SK-N-SH (cell line): Measurements from ENCODE around the gene DVL3. TPM values are rescaled to one million over a fixed set of nuclear protein-coding genes. Genes with fewer than 3 reads are reported as not detected.

Source experiments
- CTCF ChIA-PET: fragments of 300-600, 350-600 bp; formaldehyde crosslinking; extraction: SDS; loops from one replicate; lab custom pipeline; 2021; lab: Yijun Ruan, JAX
- POLR2A ChIA-PET: fragments of 350-600 bp; sonication (Branson Sonifier 250); formaldehyde crosslinking; extraction: SDS; loops from one replicate; lab custom pipeline; 2020; ENCODE audit warnings: antibody characterized with exemption, inconsistent platforms; lab: Yijun Ruan, JAX
- DNase-seq: peaks from one replicate; pipeline ENCODE4 v3.0.0; 2012
- H2AFZ ChIP-seq: fragments of 200-600 bp; sonication (generic); 2 replicates; pipeline ENCODE4 v1.8.1; 2016; ENCODE audit warnings: antibody characterized with exemption, mild to moderate bottlenecking, low read depth
- H3F3A ChIP-seq: fragments of 200-600 bp; sonication (generic); replicated peaks from 2 replicates; pipeline ENCODE3; 2016; ENCODE audit warnings: antibody characterized with exemption, mild to moderate bottlenecking; ENCODE audit not compliant: insufficient read depth
- H3K27ac ChIP-seq, 2 experiments: fragments of 200-500 bp in 1 of 2; fragments of 200-600 bp in 1 of 2; sonication (Bioruptor generic) in 1 of 2; sonication (generic), shearing (Covaris generic) in 1 of 2; 2 replicates each; pipeline versions ENCODE4 v1.5.1 to v1.6.1; 2014 to 2016; ENCODE audit warnings: low read depth in 2 of 2, inconsistent platforms in 1 of 2, low read length in 1 of 2, mild to moderate bottlenecking in 1 of 2, mixed read lengths in 1 of 2
- H3K27me3 ChIP-seq: fragments of 200-600 bp; sonication (generic), shearing (Covaris generic); 2 replicates; pipeline ENCODE4 v1.6.1; 2016; ENCODE audit warnings: mixed run types; ENCODE audit not compliant: insufficient read depth
- H3K36me3 ChIP-seq, 2 experiments: fragments of 200-500 bp in 1 of 2; fragments of 200-600 bp in 1 of 2; sonication (Bioruptor generic) in 1 of 2; sonication (generic) in 1 of 2; replicated peaks in 1 of 2; 2 replicates each; pipeline versions ENCODE3 to v1.5.1; 2014 to 2016; ENCODE audit warnings: low read length in 1 of 2, mild to moderate bottlenecking in 1 of 2; ENCODE audit not compliant: insufficient read depth in 2 of 2, control insufficient read depth in 1 of 2
- H3K4me1 ChIP-seq, 2 experiments: fragments of 200-500 bp in 1 of 2; fragments of 200-600 bp in 1 of 2; sonication (Bioruptor generic) in 1 of 2; sonication (generic), shearing (Covaris generic) in 1 of 2; 2 replicates each; pipeline versions ENCODE4 v1.5.1 to v1.6.1; 2014 to 2016; ENCODE audit warnings: low read depth in 1 of 2, low read length in 1 of 2, mixed run types in 1 of 2; ENCODE audit not compliant: insufficient read depth in 2 of 2, control insufficient read depth in 1 of 2
- H3K4me2 ChIP-seq: fragments of 200-600 bp; sonication (generic), shearing (Covaris generic); 2 replicates; pipeline ENCODE4 v1.6.1; 2017; ENCODE audit warnings: mixed run types
- H3K4me3 ChIP-seq, 2 experiments: fragments of 200-500 bp in 1 of 2; fragments of 200-600 bp in 1 of 2; sonication (Bioruptor generic) in 1 of 2; sonication (generic), shearing (Covaris generic) in 1 of 2; 2 replicates each; pipeline versions ENCODE4 v1.5.1 to v1.8.1; 2014 to 2016; ENCODE audit warnings: low read depth in 2 of 2, inconsistent platforms in 1 of 2, low read length in 1 of 2, mild to moderate bottlenecking in 1 of 2, mixed read lengths in 1 of 2, moderate library complexity in 1 of 2
- H3K79me2 ChIP-seq: fragments of 200-600 bp; sonication (generic); 2 replicates; pipeline ENCODE4 v1.8.1; 2017; ENCODE audit warnings: mild to moderate bottlenecking; ENCODE audit not compliant: insufficient read depth
- H3K9ac ChIP-seq: fragments of 200-600 bp; sonication (generic); 2 replicates; pipeline ENCODE4 v1.6.1; 2017; ENCODE audit warnings: mixed run types
- H3K9me2 ChIP-seq: fragments of 200-600 bp; sonication (generic); 2 replicates; pipeline ENCODE4 v1.6.1; 2017; ENCODE audit warnings: mixed run types
- H3K9me3 ChIP-seq: fragments of 200-600 bp; sonication (generic); 2 replicates; pipeline ENCODE4 v1.6.1; 2017; ENCODE audit warnings: mixed run types, mild to moderate bottlenecking, moderate library complexity
- H4K20me1 ChIP-seq: fragments of 200-600 bp; sonication (generic); 2 replicates; pipeline ENCODE4 v1.6.1; 2017; ENCODE audit warnings: mild to moderate bottlenecking, mixed run types; ENCODE audit not compliant: insufficient read depth
- ELF1 ChIP-seq: IDR thresholded peaks from 2 replicates; pipeline ENCODE4 v1.4.0; 2012
- FOXM1 ChIP-seq: IDR thresholded peaks from 2 replicates; pipeline ENCODE4 v1.4.0; 2012; ENCODE audit warnings: low read depth, mild to moderate bottlenecking
- GATA2 ChIP-seq: sonication (generic); formaldehyde crosslinking; IDR thresholded peaks from 2 replicates; pipeline ENCODE4 v1.5.0; 2020; ENCODE audit warnings: mild to moderate bottlenecking, missing genetic modification reagents
- NFIC ChIP-seq: IDR thresholded peaks from 2 replicates; pipeline ENCODE4 v1.4.0; 2012; ENCODE audit warnings: borderline replicate concordance
- NRF1 ChIP-seq: IDR thresholded peaks from 2 replicates; pipeline ENCODE4 v1.6.1; 2012; ENCODE audit warnings: low read depth, mild to moderate bottlenecking, low read length
- POLR2AphosphoS5 ChIP-seq: IDR thresholded peaks from 2 replicates; pipeline ENCODE4 v1.6.1; 2012; ENCODE audit warnings: low read depth, low read length
- WGBS: methylation state at CpG from one replicate; pipeline ENCODE4 v1.1.6; 2017; ENCODE audit warnings: low lambda C conversion rate; 5-methylcytosine and 5-hydroxymethylcytosine counted together
- polyA plus RNA-seq, 3 experiments: library from polyadenylated mRNA; depleted of rRNA; stranded (reverse); fragments of >200 nt; gene quantifications; 2 replicates each; pipeline ENCODE4 v1.2.3, GENCODE V29; 2012
- TF ChIP-seq, protein P1 (sequence below): fragments of 200-600 bp; sonication (generic); IDR thresholded peaks from 2 replicates; pipeline ENCODE4 v1.6.1; 2017; ENCODE audit warnings: antibody characterized with exemption, mild to moderate bottlenecking, moderate library complexity
- TF ChIP-seq, protein P2 (sequence below): fragments of 150-350 bp; IDR thresholded peaks from 2 replicates; pipeline ENCODE4 v1.6.1; 2017; ENCODE audit warnings: antibody characterized with exemption, low read length, low read depth, borderline replicate concordance

The DVL3 gene
- polyA plus RNA-seq, 1 of the 3 experiments (the other 2 are of a cell fraction): 29.6 TPM

DNA sequence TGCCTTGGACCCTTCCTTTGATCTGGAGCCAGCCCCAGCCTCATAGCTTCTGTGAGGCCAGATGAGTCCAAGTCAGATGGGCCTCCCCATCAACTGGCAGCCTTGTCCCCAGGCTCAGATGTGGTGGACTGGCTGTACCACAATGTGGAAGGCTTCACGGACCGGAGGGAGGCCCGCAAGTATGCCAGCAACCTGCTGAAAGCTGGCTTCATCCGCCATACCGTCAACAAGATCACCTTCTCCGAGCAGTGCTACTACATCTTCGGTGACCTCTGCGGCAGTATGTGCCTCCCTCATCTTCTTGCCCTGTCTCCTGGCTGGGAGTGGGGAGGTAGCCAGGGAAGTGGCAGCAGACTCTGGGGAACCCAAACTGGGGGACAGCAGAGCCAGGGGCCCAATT is 12.6 kb downstream of the DVL3 start:
- no peak overlapping the region for H3K4me3 ChIP-seq
- no peak for TF ChIP-seq NFIC
- TF ChIP-seq GATA2: no peak
- TF ChIP-seq, protein P1, sequence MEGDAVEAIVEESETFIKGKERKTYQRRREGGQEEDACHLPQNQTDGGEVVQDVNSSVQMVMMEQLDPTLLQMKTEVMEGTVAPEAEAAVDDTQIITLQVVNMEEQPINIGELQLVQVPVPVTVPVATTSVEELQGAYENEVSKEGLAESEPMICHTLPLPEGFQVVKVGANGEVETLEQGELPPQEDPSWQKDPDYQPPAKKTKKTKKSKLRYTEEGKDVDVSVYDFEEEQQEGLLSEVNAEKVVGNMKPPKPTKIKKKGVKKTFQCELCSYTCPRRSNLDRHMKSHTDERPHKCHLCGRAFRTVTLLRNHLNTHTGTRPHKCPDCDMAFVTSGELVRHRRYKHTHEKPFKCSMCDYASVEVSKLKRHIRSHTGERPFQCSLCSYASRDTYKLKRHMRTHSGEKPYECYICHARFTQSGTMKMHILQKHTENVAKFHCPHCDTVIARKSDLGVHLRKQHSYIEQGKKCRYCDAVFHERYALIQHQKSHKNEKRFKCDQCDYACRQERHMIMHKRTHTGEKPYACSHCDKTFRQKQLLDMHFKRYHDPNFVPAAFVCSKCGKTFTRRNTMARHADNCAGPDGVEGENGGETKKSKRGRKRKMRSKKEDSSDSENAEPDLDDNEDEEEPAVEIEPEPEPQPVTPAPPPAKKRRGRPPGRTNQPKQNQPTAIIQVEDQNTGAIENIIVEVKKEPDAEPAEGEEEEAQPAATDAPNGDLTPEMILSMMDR: no peak
- TF ChIP-seq, all 33 proteins: peak for 0
- DNase-seq: no peak
- H3K27ac ChIP-seq: no peak overlapping the region
- H4K20me1 ChIP-seq: peaks cover 30% of the 10 kb centered on the region
- peaks cover 7% of the 10 kb centered on the region for H3F3A ChIP-seq
- H3K79me2 ChIP-seq: peaks cover 22% of the 10 kb centered on the region
- H3K4me1 ChIP-seq: peaks cover 0 to 3% of the 10 kb centered on the region in 2 experiments; a peak in 1 of 4 replicates
- POLR2A ChIA-PET: no interaction called here
- no peak overlapping the region for H3K9ac ChIP-seq
- H3K9me2 ChIP-seq: no peaks in the 10 kb centered on the region
- no peaks in the 10 kb centered on the region for H3K9me3 ChIP-seq
- peaks cover 47 to 89% of the 10 kb centered on the region in 2 experiments for H3K36me3 ChIP-seq
- CTCF ChIA-PET: no interaction called here
- no peak overlapping the region for H2AFZ ChIP-seq
- 92% methylated on average over 2 of the region's 8 CpGs for WGBS
- H3K27me3 ChIP-seq: no peaks in the 10 kb centered on the region
- no peak overlapping the region for H3K4me2 ChIP-seq

DNA sequence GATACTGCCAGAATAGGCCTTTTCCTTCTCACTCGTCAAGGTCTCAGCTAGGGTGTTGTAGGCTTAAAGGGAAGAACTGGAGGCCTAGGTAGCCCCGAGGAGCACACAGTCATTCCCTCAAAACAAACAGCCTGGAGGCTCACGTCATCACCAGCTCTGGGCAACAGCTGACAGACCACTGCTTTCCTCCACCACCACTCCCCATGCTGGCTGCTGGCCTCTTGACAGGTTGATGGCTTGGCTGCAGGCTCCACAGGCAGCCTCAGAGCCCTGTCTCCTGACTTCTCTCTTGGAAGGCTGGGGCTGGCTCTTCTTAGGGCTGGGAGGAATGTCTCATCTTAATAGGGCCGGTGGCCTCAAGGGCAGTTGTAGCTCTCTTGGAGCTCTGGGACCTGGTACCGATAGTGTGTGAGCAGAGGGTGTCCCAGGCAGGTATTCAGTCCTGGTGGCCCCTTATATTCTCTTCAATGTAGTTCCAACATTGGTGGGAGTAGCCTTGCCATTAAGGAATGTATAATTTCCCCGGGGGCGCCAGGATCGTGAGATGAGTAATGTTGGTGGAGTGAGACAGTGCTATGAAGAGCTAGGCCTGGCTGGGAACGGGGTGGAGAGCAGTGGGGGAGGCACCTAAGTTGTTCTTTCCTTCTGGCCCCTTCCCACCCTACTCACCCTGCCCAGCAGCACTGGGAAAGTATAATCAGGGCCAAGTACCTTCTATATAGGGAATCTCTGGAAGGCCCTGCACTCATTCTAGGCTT is 13.4 kb downstream of the DVL3 start:
- Histone ChIP-seq H3K27me3 (no peaks in the 10 kb centered on the region), H3K9me3 (no peaks in the 10 kb centered on the region), H3K9ac (no peak overlapping the region), H3F3A (peaks cover 13% of the 10 kb centered on the region), H4K20me1 (peaks cover 22% of the 10 kb centered on the region), H3K4me1 (peaks cover under 1 to 3% of the 10 kb centered on the region in 2 experiments; a peak in 2 of 4 replicates), H3K4me2 (no peak overlapping the region), H3K36me3 (peaks cover 42 to 92% of the 10 kb centered on the region in 2 experiments), H3K4me3 (no peak overlapping the region), H3K27ac (no peak overlapping the region; a peak in 1 of 4 replicates)
- TF ChIP-seq GATA2: no peak
- TF ChIP-seq, protein P2, sequence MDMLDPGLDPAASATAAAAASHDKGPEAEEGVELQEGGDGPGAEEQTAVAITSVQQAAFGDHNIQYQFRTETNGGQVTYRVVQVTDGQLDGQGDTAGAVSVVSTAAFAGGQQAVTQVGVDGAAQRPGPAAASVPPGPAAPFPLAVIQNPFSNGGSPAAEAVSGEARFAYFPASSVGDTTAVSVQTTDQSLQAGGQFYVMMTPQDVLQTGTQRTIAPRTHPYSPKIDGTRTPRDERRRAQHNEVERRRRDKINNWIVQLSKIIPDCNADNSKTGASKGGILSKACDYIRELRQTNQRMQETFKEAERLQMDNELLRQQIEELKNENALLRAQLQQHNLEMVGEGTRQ: no peak
- TF ChIP-seq, protein P1: no peak
- no peak for TF ChIP-seq FOXM1
- TF ChIP-seq POLR2AphosphoS5: no peak
- TF ChIP-seq NRF1: no peak
- TF ChIP-seq ELF1: no peak
- TF ChIP-seq, all 33 proteins: peak for 0
- CTCF ChIA-PET: interaction anchor here (0.7 to 1.2 kb wide), 4 partner anchors 11 to 116 kb away, joined by 3 read pairs; partner anchors contain the start of gene EEF1AKMT4
- H2AFZ ChIP-seq: no peak overlapping the region
- peaks cover 15% of the 10 kb centered on the region for H3K79me2 ChIP-seq
- DNase-seq: no peak
- POLR2A ChIA-PET: no interaction called here
- WGBS: 73% methylated on average over 8 of the region's 9 CpGs
- no peaks in the 10 kb centered on the region for H3K9me2 ChIP-seq
